ENCODE measurements around the gene RABGAP1L. TPM values are rescaled to one million over a fixed set of nuclear protein-coding genes. Genes with fewer than 3 reads are reported as not detected.
"Not testable (repeated sequence)": the region's sequence is repeated elsewhere in the genome, so short reads cannot be mapped to it uniquely, and the experiment has no call there.

RABGAP1L gene
- total and polyA plus RNA-seq, 10 donors = 30.3 to 125 (median 77.7) TPM

DNA sequence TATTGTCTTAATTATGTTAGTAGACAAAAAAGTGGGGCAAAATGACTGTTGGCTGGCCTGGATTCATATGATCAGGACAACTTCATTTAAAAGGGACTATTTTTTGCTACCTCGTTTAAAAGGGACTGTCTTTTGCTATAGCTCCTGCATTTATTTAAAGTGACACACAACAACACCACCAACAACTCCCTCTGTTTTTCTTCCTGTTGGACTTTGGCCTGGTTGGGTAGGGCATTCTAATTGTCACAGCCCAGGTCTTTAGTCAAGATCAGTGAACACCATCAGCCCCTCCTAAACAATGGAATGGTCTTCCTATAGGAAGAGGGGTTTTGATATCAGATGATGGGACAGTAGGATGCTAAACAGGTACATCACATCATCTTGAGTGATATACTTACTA is 530.2 kb downstream of the RABGAP1L start:
- intact Hi-C loops (cut with DNase I; ENCODE audit: low total_unique reads) = no loop called here
- TF ChIP-seq, protein P1, sequence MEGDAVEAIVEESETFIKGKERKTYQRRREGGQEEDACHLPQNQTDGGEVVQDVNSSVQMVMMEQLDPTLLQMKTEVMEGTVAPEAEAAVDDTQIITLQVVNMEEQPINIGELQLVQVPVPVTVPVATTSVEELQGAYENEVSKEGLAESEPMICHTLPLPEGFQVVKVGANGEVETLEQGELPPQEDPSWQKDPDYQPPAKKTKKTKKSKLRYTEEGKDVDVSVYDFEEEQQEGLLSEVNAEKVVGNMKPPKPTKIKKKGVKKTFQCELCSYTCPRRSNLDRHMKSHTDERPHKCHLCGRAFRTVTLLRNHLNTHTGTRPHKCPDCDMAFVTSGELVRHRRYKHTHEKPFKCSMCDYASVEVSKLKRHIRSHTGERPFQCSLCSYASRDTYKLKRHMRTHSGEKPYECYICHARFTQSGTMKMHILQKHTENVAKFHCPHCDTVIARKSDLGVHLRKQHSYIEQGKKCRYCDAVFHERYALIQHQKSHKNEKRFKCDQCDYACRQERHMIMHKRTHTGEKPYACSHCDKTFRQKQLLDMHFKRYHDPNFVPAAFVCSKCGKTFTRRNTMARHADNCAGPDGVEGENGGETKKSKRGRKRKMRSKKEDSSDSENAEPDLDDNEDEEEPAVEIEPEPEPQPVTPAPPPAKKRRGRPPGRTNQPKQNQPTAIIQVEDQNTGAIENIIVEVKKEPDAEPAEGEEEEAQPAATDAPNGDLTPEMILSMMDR (IDR thresholded peaks at IDR 0.05 in 8 of 11, conservative IDR thresholded peaks at IDR 0.05 in 3 of 11) = no peak
- TF ChIP-seq POLR2A (IDR thresholded peaks at IDR 0.05) (no peak), POLR2AphosphoS5 (IDR thresholded peaks at IDR 0.05) (no peak)
- H3K4me1 ChIP-seq = no peaks in the 10 kb centered on the region
- no peaks in the 10 kb centered on the region for H3K9me3 ChIP-seq
- no peak for DNase-seq
- H3K36me3 ChIP-seq = peaks cover 0 to 17% (median 0%) of the 10 kb centered on the region in 6 donors
- H3K4me3 ChIP-seq = no peak overlapping the region
- no peak overlapping the region for H3K27ac ChIP-seq
- H3K27me3 ChIP-seq (replicated peaks in 1 of 7) = no peaks in the 10 kb centered on the region
- WGBS, 5 donors = 74 to 94% (median 82%) methylated on average over 1 of the region's 1 CpG

DNA sequence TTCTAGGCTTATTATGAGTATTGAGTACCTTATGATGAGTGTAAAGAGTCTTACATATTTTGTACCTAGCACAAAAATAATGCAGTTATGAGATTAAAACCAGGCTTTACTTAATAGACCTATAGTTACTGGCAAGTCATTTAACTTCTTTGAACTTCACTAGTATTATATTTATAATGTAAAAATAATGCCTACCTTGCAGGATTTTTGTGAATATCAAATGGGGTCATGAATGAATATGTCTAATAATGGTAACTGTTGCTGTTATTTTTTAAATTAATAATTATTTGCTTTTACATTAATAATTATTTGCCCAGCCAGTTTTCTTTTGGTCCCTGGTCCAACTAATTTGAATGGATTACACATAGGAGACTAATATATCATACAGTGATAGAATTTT is 530.9 kb downstream of the RABGAP1L start:
- Histone ChIP-seq H3K4me3 (no peak overlapping the region), H3K27me3 (replicated peaks in 1 of 7) (no peaks in the 10 kb centered on the region), H3K27ac (no peak overlapping the region), H3K4me1 (no peaks in the 10 kb centered on the region), H3K36me3 (peaks cover 0 to 11% (median 0%) of the 10 kb centered on the region in 6 donors), H3K9me3 (no peaks in the 10 kb centered on the region)
- intact Hi-C loops (cut with DNase I; ENCODE audit: low total_unique reads) = no loop called here
- no peak for DNase-seq
- TF ChIP-seq POLR2A (IDR thresholded peaks at IDR 0.05) (no peak), POLR2AphosphoS5 (IDR thresholded peaks at IDR 0.05) (no peak)
- TF ChIP-seq, protein P1 (IDR thresholded peaks at IDR 0.05 in 8 of 11, conservative IDR thresholded peaks at IDR 0.05 in 3 of 11) = no peak

DNA sequence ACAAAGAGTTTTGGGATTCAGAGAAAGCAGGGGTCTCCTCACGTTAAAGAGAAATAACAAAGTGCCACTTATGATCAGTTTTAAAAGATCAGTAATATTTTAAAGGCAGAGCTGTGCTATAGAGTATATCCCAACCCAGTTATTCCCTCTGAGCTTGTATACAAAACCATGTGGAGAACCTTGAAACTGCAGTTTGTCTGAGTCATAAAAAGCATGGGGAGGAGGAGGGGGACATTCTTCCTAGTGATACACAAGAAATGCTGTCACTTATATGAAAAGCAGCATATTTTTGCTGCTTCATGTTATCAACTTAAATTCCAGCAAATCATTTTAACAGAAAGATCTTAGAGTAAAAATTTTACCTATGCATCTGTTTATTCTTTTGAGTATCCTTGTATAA is 533.0 kb downstream of the RABGAP1L start:
- no peak for DNase-seq

DNA sequence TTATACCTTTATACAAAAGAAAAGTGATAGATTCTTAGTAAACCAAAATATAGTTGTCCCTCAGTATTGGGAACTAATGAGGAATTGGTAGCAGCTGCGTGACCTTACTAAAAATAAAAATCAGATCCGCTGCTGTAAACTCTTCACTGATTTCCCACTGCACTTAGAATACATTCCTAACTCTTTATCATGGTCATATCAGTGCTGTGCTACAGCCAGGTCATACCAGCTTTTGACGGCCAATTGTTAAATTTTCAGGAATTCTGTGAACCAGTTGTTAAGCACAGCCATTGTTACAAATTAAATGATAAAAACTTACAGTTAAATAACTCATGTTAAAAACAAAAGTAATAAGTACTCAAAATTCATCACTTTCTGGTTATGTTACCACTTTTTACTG is 533.8 kb downstream of the RABGAP1L start:
- no peak for TF ChIP-seq POLR2A (IDR thresholded peaks at IDR 0.05)
- TF ChIP-seq POLR2AphosphoS5 (IDR thresholded peaks at IDR 0.05) = no peak
- TF ChIP-seq, protein P1 (IDR thresholded peaks at IDR 0.05 in 8 of 11, conservative IDR thresholded peaks at IDR 0.05 in 3 of 11) = no peak
- H3K36me3 ChIP-seq = no peaks in the 10 kb centered on the region
- no peak for DNase-seq
- no peaks in the 10 kb centered on the region for H3K9me3 ChIP-seq
- no peak overlapping the region for H3K4me3 ChIP-seq
- H3K27me3 ChIP-seq (replicated peaks in 1 of 7) = no peaks in the 10 kb centered on the region
- WGBS, 5 donors = 70 to 93% (median 85%) methylated on average over 3 of the region's 3 CpGs
- intact Hi-C loops (cut with DNase I; ENCODE audit: low total_unique reads) = no loop called here
- no peaks in the 10 kb centered on the region for H3K4me1 ChIP-seq
- no peak overlapping the region for H3K27ac ChIP-seq

More for the DNA sequence above, 533.0 kb downstream of the RABGAP1L start:
- Histone ChIP-seq H3K36me3 (no peaks in the 10 kb centered on the region), H3K27ac (no peak overlapping the region), H3K4me3 (no peak overlapping the region), H3K27me3 (replicated peaks in 1 of 7) (no peaks in the 10 kb centered on the region), H3K9me3 (no peaks in the 10 kb centered on the region), H3K4me1 (no peaks in the 10 kb centered on the region)
- TF ChIP-seq, protein P1 (IDR thresholded peaks at IDR 0.05 in 8 of 11, conservative IDR thresholded peaks at IDR 0.05 in 3 of 11) = no peak
- TF ChIP-seq POLR2A (IDR thresholded peaks at IDR 0.05) = no peak
- TF ChIP-seq POLR2AphosphoS5 (IDR thresholded peaks at IDR 0.05) = no peak
- intact Hi-C loops (cut with DNase I; ENCODE audit: low total_unique reads) = no loop called here
- WGBS, 5 donors = 83 to 97% (median 88%) methylated on average over 1 of the region's 1 CpG

DNA sequence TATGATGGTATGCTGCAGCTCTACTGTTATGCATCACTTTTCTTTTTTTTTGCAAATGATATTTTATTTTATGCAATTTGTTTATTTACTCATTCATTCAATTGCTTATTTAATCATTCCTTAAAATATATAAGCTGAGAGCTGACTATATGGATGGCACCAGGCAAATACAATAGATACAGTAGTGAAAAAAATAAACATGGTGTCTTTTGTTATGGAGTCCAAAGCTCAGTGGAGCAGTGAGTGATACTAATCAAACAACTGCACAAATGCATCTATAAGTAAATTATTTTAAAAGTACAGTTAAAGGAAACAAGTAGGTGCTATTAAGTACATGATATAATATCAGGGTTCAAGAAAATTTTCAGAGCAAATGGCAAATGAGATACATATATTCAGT is 534.2 kb downstream of the RABGAP1L start:
- H3K4me3 ChIP-seq; H3K4me1 ChIP-seq; H3K27me3 ChIP-seq (replicated peaks in 1 of 7); H3K9me3 ChIP-seq; DNase-seq; H3K27ac ChIP-seq; intact Hi-C loops (cut with DNase I; ENCODE audit: low total_unique reads); H3K36me3 ChIP-seq: not testable (repeated sequence)

Measured in spleen (tissue), 11 donors.